Epithelial cell of proximal tubule (primary cell): ENCODE results near the gene SNX8. TPM values are rescaled to one million over a fixed set of nuclear protein-coding genes. Genes with fewer than 3 reads are reported as not detected.
"Not testable (repeated sequence)": the region's sequence is repeated elsewhere in the genome, so short reads cannot be mapped to it uniquely, and the experiment has no call there.

ENCODE experiments used
- DNase-seq: peaks from one replicate; pipeline ENCODE4 v3.0.0-alpha.2; 2011; ENCODE audit warnings: low read depth
- H3K4me3 ChIP-seq: 2 replicates; pipeline ENCODE4 v1.5.1; 2011; ENCODE audit warnings: low read depth, mild to moderate bottlenecking, low read length
- CTCF ChIP-seq: conservative IDR thresholded peaks from 2 replicates; pipeline ENCODE4 v1.5.1; 2012; ENCODE audit warnings: low read depth, mild to moderate bottlenecking, low read length
- total RNA-seq: library from RNA; depleted of rRNA; stranded (reverse); fragments of >200 nt; gene quantifications from 2 replicates; pipeline ENCODE4 v1.2.3, GENCODE V29; 2015

SNX8 gene
- total RNA-seq, 1 donor from 2014 or later = 9.0 TPM

GRCh38 chr7:2271273-2272026 is 42.8 kb downstream of the SNX8 start:
- DNase-seq = no peak
- TF ChIP-seq CTCF = no peak
- no peak overlapping the region for H3K4me3 ChIP-seq

GRCh38 chr7:2270495-2270894 is 43.7 kb downstream of the SNX8 start:
- TF ChIP-seq CTCF = no peak
- no peak for DNase-seq

GRCh38 chr7:2269991-2270460 is 44.2 kb downstream of the SNX8 start:
- H3K4me3 ChIP-seq = no peak overlapping the region
- DNase-seq = no peak
- no peak for TF ChIP-seq CTCF

More at GRCh38 chr7:2270495-2270894, 43.7 kb downstream of the SNX8 start:
- no peak overlapping the region for H3K4me3 ChIP-seq

- not testable (repeated sequence) for DNase-seq, H3K4me3 ChIP-seq
Measured at GRCh38 chr7:2269089-2269990, 44.9 kb downstream of the SNX8 start.

- TF ChIP-seq CTCF = no peak
- no peak for DNase-seq
- H3K4me3 ChIP-seq = no peak overlapping the region
Measured at GRCh38 chr7:2266911-2267310, 47.3 kb downstream of the SNX8 start.

- no peak overlapping the region for H3K4me3 ChIP-seq
- no peak for TF ChIP-seq CTCF
- DNase-seq = no peak
Measured at GRCh38 chr7:2264158-2264557, 50.1 kb downstream of the SNX8 start.

GRCh38 chr7:2263176-2263575 is 51.1 kb downstream of the SNX8 start:
- H3K4me3 ChIP-seq = no peak overlapping the region
- no peak for TF ChIP-seq CTCF
- DNase-seq = no peak
